Measurements from ENCODE around the gene SRRM2.

The SRRM2 gene

GRCh38 chr16:2744711-2745110, 7.7 kb upstream of the SRRM2 start:
- DNase-seq (ENCODE audit: extremely low read depth, low read depth) = no peak
- TF ChIP-seq, protein P1, sequence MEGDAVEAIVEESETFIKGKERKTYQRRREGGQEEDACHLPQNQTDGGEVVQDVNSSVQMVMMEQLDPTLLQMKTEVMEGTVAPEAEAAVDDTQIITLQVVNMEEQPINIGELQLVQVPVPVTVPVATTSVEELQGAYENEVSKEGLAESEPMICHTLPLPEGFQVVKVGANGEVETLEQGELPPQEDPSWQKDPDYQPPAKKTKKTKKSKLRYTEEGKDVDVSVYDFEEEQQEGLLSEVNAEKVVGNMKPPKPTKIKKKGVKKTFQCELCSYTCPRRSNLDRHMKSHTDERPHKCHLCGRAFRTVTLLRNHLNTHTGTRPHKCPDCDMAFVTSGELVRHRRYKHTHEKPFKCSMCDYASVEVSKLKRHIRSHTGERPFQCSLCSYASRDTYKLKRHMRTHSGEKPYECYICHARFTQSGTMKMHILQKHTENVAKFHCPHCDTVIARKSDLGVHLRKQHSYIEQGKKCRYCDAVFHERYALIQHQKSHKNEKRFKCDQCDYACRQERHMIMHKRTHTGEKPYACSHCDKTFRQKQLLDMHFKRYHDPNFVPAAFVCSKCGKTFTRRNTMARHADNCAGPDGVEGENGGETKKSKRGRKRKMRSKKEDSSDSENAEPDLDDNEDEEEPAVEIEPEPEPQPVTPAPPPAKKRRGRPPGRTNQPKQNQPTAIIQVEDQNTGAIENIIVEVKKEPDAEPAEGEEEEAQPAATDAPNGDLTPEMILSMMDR (IDR thresholded peaks at IDR 0.05; ENCODE audit: low read depth, low read length, missing control alignments) = no peak
- no peak overlapping the region for H3K4me3 ChIP-seq (replicated peaks; ENCODE audit: low read depth, low read length)

- TF ChIP-seq, protein P1 (IDR thresholded peaks at IDR 0.05; ENCODE audit: low read depth, low read length, missing control alignments) = no peak
- no peak for DNase-seq (ENCODE audit: extremely low read depth, low read depth)
Measured at GRCh38 chr16:2745116-2745890, 7.1 kb upstream of the SRRM2 start.

DNA sequence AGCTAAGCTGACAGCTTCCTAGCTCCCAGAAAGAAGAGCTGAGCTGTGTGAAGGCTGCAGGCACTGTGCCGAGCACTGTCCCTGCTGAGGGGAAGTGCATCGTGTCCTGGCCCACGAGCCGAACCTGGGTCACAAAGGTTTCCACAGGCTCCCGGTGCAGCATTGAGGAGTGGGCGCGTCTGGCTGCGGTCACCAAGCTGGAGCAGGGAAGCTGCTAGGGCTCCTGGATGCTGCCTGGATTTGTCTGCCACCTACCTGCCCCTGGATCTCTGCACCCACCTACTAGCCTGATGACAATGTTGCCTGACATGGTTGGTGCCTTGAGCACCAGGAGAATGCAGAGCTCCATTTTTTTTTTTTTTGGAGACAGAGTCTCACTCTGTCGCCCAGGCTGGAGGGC, 6.5 kb upstream of the SRRM2 start:
- DNase-seq (ENCODE audit: extremely low read depth, low read depth) = no peak
- no peak overlapping the region for H3K4me3 ChIP-seq (replicated peaks; ENCODE audit: low read depth, low read length)
- TF ChIP-seq, protein P1 (IDR thresholded peaks at IDR 0.05; ENCODE audit: low read depth, low read length, missing control alignments) = no peak

More at GRCh38 chr16:2745116-2745890, 7.1 kb upstream of the SRRM2 start:
- no peak overlapping the region for H3K4me3 ChIP-seq (replicated peaks; ENCODE audit: low read depth, low read length)

DNA sequence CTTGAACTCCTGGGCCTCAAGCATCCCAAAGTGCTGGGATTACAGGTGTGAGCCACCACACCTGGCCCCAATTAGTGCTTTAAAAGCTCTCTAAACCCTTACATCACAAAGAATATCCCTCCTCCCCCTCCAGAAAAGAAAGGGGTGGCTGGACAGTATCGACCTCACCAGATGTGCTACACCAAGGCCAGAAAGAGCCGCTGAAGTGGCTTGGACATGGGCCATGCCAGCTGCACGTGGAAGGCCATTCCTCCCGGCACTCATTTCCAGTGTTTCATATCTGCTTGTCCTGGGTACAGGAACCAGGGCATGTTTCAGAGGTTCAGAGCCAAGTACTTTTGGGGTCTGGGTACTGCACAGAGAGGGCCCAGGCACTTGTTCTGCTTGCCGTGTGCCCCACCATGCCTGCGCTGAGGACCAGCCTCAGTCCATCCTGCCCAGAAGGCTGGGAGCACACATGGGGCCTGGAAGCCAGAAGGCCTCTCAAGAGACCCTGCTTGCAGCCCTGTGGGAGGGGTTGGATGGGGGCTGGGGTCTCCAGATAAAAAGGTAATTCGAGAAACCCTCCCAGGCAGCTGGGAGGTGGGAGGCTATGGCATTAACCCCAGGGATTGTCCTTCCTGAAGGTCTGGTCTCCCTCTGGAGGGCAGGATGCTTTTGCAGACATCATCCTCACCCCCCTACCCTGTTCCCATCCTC, 3.5 kb upstream of the SRRM2 start:
- TF ChIP-seq, protein P1 (IDR thresholded peaks at IDR 0.05; ENCODE audit: low read depth, low read length, missing control alignments) = no peak
- H3K4me3 ChIP-seq (replicated peaks; ENCODE audit: low read depth, low read length) = no peak overlapping the region
- DNase-seq (ENCODE audit: extremely low read depth, low read depth) = no peak

- TF ChIP-seq, protein P1 (IDR thresholded peaks at IDR 0.05; ENCODE audit: low read depth, low read length, missing control alignments) = no peak
- no peak overlapping the region for H3K4me3 ChIP-seq (replicated peaks; ENCODE audit: low read depth, low read length)
- DNase-seq (ENCODE audit: extremely low read depth, low read depth) = no peak
Measured at GRCh38 chr16:2749476-2749875, 3.0 kb upstream of the SRRM2 start.

- H3K4me3 ChIP-seq (replicated peaks; ENCODE audit: low read depth, low read length) = no peak overlapping the region
- TF ChIP-seq, protein P1 (IDR thresholded peaks at IDR 0.05; ENCODE audit: low read depth, low read length, missing control alignments) = no peak
- no peak for DNase-seq (ENCODE audit: extremely low read depth, low read depth)
Measured at GRCh38 chr16:2749936-2750335, 2.5 kb upstream of the SRRM2 start.

Data from HFF-Myc (cell line).